Skeletal muscle tissue (tissue), 4 donors: ENCODE measurements around the gene ADK. TPM values are rescaled to one million over a fixed set of nuclear protein-coding genes. Genes with fewer than 3 reads are reported as not detected.
"Not testable (repeated sequence)": the region's sequence is repeated elsewhere in the genome, so short reads cannot be mapped to it uniquely, and the experiment has no call there.

Experiments used
- H3K27ac ChIP-seq: one replicate; pipeline ENCODE4 v1.7.0; 2013; ENCODE audit warnings: mild to moderate bottlenecking, low read depth, low read length, inconsistent platforms
- H3K27me3 ChIP-seq, 3 donors: one replicate each; pipeline ENCODE4 v1.7.0; 2013; ENCODE audit warnings: low read length in 3 of 3; ENCODE audit not compliant: control insufficient read depth in 3 of 3, insufficient read depth in 3 of 3
- H3K36me3 ChIP-seq, 3 donors: one replicate each; pipeline ENCODE4 v1.7.0; 2013; ENCODE audit warnings: low read length in 3 of 3; ENCODE audit not compliant: control insufficient read depth in 3 of 3, insufficient read depth in 3 of 3
- H3K4me1 ChIP-seq, 3 donors: one replicate each; pipeline ENCODE4 v1.7.0; 2013; ENCODE audit warnings: low read length in 3 of 3, mild to moderate bottlenecking in 3 of 3; ENCODE audit not compliant: control insufficient read depth in 3 of 3, insufficient read depth in 3 of 3
- H3K4me3 ChIP-seq, 3 donors: one replicate each; pipeline ENCODE4 v1.7.0; 2013; ENCODE audit warnings: low read length in 3 of 3
- H3K9ac ChIP-seq, 3 donors: one replicate each; pipeline ENCODE4 v1.7.0; 2013; ENCODE audit warnings: low read length in 3 of 3, mild to moderate bottlenecking in 3 of 3, moderate library complexity in 2 of 3, low read depth in 1 of 3
- H3K9me3 ChIP-seq, 3 donors: one replicate each; pipeline ENCODE4 v1.7.0; 2013; ENCODE audit warnings: low read length in 3 of 3; ENCODE audit not compliant: control insufficient read depth in 3 of 3
- total RNA-seq: library from RNA; depleted of rRNA; stranded (reverse); fragments of >200 nt; gene quantifications from one replicate; pipeline ENCODE4 v1.2.3, GENCODE V29; 2014
- donor health status: Osteomylitis.

Gene ADK
- total RNA-seq, 1 donor from 2014 or later, result 28.2 TPM

- not testable (repeated sequence) for H3K27ac ChIP-seq, H3K36me3 ChIP-seq, H3K4me3 ChIP-seq, H3K27me3 ChIP-seq, H3K9me3 ChIP-seq, H3K4me1 ChIP-seq, H3K9ac ChIP-seq
These were observed 325.2 kb downstream of the ADK start for GRCh38 chr10:74476162-74476706.

GRCh38 chr10:74480778-74481177 lies 329.8 kb downstream of the ADK start:
- no peaks in the 10 kb centered on the region for H3K36me3 ChIP-seq
- no peaks in the 10 kb centered on the region for H3K4me1 ChIP-seq
- no peaks in the 10 kb centered on the region for H3K9me3 ChIP-seq
- H3K27me3 ChIP-seq, result no peaks in the 10 kb centered on the region
- H3K4me3 ChIP-seq, result no peak overlapping the region
- H3K27ac ChIP-seq, result no peak overlapping the region
- H3K9ac ChIP-seq, result no peak overlapping the region

GRCh38 chr10:74483356-74483755 lies 332.3 kb downstream of the ADK start:
- Histone ChIP-seq H3K9me3 (no peaks in the 10 kb centered on the region), H3K36me3 (no peaks in the 10 kb centered on the region), H3K4me3 (no peak overlapping the region), H3K4me1 (no peaks in the 10 kb centered on the region), H3K27ac (no peak overlapping the region), H3K9ac (no peak overlapping the region), H3K27me3 (no peaks in the 10 kb centered on the region)

- H3K27me3 ChIP-seq, result no peaks in the 10 kb centered on the region
- H3K9me3 ChIP-seq, result no peaks in the 10 kb centered on the region
- H3K4me3 ChIP-seq, result no peak overlapping the region
- H3K9ac ChIP-seq, result no peak overlapping the region
- H3K4me1 ChIP-seq, result no peaks in the 10 kb centered on the region
- H3K27ac ChIP-seq, result no peak overlapping the region
- no peaks in the 10 kb centered on the region for H3K36me3 ChIP-seq
These were observed 334.3 kb downstream of the ADK start for GRCh38 chr10:74485283-74485682.

- Histone ChIP-seq H3K9me3 (no peaks in the 10 kb centered on the region), H3K27me3 (no peaks in the 10 kb centered on the region), H3K4me1 (no peaks in the 10 kb centered on the region)
These were observed 335.6 kb downstream of the ADK start for GRCh38 chr10:74486659-74487058.

GRCh38 chr10:74488907-74489306 lies 337.9 kb downstream of the ADK start:
- Histone ChIP-seq H3K4me1 (no peaks in the 10 kb centered on the region), H3K27me3 (no peaks in the 10 kb centered on the region), H3K27ac (no peak overlapping the region), H3K9ac (no peak overlapping the region), H3K36me3 (no peaks in the 10 kb centered on the region), H3K4me3 (no peak overlapping the region), H3K9me3 (no peaks in the 10 kb centered on the region)

More at GRCh38 chr10:74486659-74487058, 335.6 kb downstream of the ADK start:
- Histone ChIP-seq H3K4me3 (no peak overlapping the region), H3K36me3 (no peaks in the 10 kb centered on the region), H3K9ac (no peak overlapping the region), H3K27ac (no peak overlapping the region)

- Histone ChIP-seq H3K27ac (no peak overlapping the region), H3K9me3 (no peaks in the 10 kb centered on the region), H3K4me1 (no peaks in the 10 kb centered on the region), H3K27me3 (no peaks in the 10 kb centered on the region), H3K36me3 (no peaks in the 10 kb centered on the region), H3K9ac (no peak overlapping the region), H3K4me3 (no peak overlapping the region)
These were observed 339.5 kb downstream of the ADK start for GRCh38 chr10:74490551-74490950.

GRCh38 chr10:74491014-74491413 lies 340.0 kb downstream of the ADK start:
- Histone ChIP-seq H3K4me1 (no peaks in the 10 kb centered on the region), H3K4me3 (no peak overlapping the region), H3K36me3 (no peaks in the 10 kb centered on the region), H3K27me3 (no peaks in the 10 kb centered on the region), H3K9ac (no peak overlapping the region), H3K27ac (no peak overlapping the region), H3K9me3 (no peaks in the 10 kb centered on the region)

- not testable (repeated sequence) for H3K4me1 ChIP-seq, H3K9ac ChIP-seq, H3K36me3 ChIP-seq, H3K27me3 ChIP-seq, H3K4me3 ChIP-seq, H3K27ac ChIP-seq, H3K9me3 ChIP-seq
These were observed 345.3 kb downstream of the ADK start for GRCh38 chr10:74496276-74496675.

GRCh38 chr10:74498664-74499063 lies 347.6 kb downstream of the ADK start:
- H3K4me1 ChIP-seq, H3K9me3 ChIP-seq, H3K27me3 ChIP-seq, H3K4me3 ChIP-seq, H3K36me3 ChIP-seq, H3K9ac ChIP-seq, H3K27ac ChIP-seq: not testable (repeated sequence)
